ENCODE measurements around the gene MEX3D.

MEX3D gene

GRCh38 chr19:1568320-1569019 is at the start of gene MEX3D:
MEX3D (minus strand) TSS chr19:1568325; CDS start chr19:1568058, 267 bp downstream.
- peak; percentile 76 for DNase-seq

GRCh38 chr19:1616875-1617274 is 48.8 kb upstream of the MEX3D start:
- DNase-seq = no peak

- no peak for DNase-seq
Measured at GRCh38 chr19:1616396-1616795, 48.3 kb upstream of the MEX3D start.

GRCh38 chr19:1615156-1615765 is 47.1 kb upstream of the MEX3D start:
- DNase-seq = no peak

- DNase-seq = no peak
Measured at GRCh38 chr19:1613808-1614570, 45.9 kb upstream of the MEX3D start.

- DNase-seq = no peak
Measured at GRCh38 chr19:1613146-1613545, 45.0 kb upstream of the MEX3D start.

GRCh38 chr19:1612114-1613086 is 44.3 kb upstream of the MEX3D start:
- no peak for DNase-seq

- DNase-seq = no peak
Measured at GRCh38 chr19:1611353-1611752, 43.2 kb upstream of the MEX3D start.

GRCh38 chr19:1610579-1610978 is 42.5 kb upstream of the MEX3D start:
- no peak for DNase-seq

GRCh38 chr19:1609680-1610474 is 41.8 kb upstream of the MEX3D start:
- no peak for DNase-seq

GRCh38 chr19:1609103-1609396 is 40.9 kb upstream of the MEX3D start:
- no peak for DNase-seq

GRCh38 chr19:1608359-1609102 is 40.4 kb upstream of the MEX3D start:
- DNase-seq = no peak

GRCh38 chr19:1606138-1606651 is 38.1 kb upstream of the MEX3D start:
- no peak for DNase-seq

- peak; percentile 96 for DNase-seq
Measured at GRCh38 chr19:1605236-1606137, 37.4 kb upstream of the MEX3D start, which contains the start of gene UQCR11. UQCR11 (minus strand) TSS chr19:1605462; CDS start chr19:1605409, 53 bp downstream.

- no peak for DNase-seq
Measured at GRCh38 chr19:1602091-1602707, 34.1 kb upstream of the MEX3D start.

- no peak for DNase-seq
Measured at GRCh38 chr19:1601613-1602064, 33.5 kb upstream of the MEX3D start.

- no peak for DNase-seq
Measured at GRCh38 chr19:1599460-1599846, 31.3 kb upstream of the MEX3D start.

- DNase-seq = no peak
Measured at GRCh38 chr19:1598777-1599459, 30.8 kb upstream of the MEX3D start.

- no peak for DNase-seq
Measured at GRCh38 chr19:1593501-1593772, 25.3 kb upstream of the MEX3D start.
